ENCODE results near the gene SMC2.

- no peak for TF ChIP-seq POLR2A (IDR thresholded peaks at IDR 0.05)
- TF ChIP-seq, protein P1, sequence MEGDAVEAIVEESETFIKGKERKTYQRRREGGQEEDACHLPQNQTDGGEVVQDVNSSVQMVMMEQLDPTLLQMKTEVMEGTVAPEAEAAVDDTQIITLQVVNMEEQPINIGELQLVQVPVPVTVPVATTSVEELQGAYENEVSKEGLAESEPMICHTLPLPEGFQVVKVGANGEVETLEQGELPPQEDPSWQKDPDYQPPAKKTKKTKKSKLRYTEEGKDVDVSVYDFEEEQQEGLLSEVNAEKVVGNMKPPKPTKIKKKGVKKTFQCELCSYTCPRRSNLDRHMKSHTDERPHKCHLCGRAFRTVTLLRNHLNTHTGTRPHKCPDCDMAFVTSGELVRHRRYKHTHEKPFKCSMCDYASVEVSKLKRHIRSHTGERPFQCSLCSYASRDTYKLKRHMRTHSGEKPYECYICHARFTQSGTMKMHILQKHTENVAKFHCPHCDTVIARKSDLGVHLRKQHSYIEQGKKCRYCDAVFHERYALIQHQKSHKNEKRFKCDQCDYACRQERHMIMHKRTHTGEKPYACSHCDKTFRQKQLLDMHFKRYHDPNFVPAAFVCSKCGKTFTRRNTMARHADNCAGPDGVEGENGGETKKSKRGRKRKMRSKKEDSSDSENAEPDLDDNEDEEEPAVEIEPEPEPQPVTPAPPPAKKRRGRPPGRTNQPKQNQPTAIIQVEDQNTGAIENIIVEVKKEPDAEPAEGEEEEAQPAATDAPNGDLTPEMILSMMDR (IDR thresholded peaks at IDR 0.05) = no peak
Observed at GRCh38 chr9:104108315-104108714, 14.2 kb downstream of the SMC2 start.
